Activated CD4-positive, alpha-beta memory T cell treated with anti-CD3 and anti-CD28 coated beads, Interleukin-2, amount 10 ng/mL, durations not matched to agents 7 days and 5 days (primary cell): ENCODE results near the gene ARNT2. TPM values are rescaled to one million over a fixed set of nuclear protein-coding genes. Genes with fewer than 3 reads are reported as not detected.

ENCODE experiments used
- CTCF ChIA-PET: fragments of 350-600 bp; sonication (Branson Sonifier 250); formaldehyde crosslinking; loops from one replicate; lab custom pipeline; 2021; ENCODE audit warnings: antibody characterized with exemption, inconsistent platforms; lab: Charles Lee
- POLR2A ChIA-PET: fragments of 350-600 bp; sonication (Branson Sonifier 250); formaldehyde crosslinking; loops from one replicate; lab custom pipeline; 2021; ENCODE audit warnings: antibody characterized with exemption; lab: Charles Lee
- DNase-seq: peaks from one replicate; pipeline ENCODE4 v3.0.0-alpha.2; 2020
- H3K27ac Mint-ChIP-seq: one replicate; pipeline ENCODE4 v1.8.0; 2021; ENCODE audit warnings: mild to moderate bottlenecking, mixed read lengths
- H3K27me3 Mint-ChIP-seq: one replicate; pipeline ENCODE4 v1.8.0; 2021; ENCODE audit warnings: mixed read lengths
- H3K36me3 Mint-ChIP-seq: one replicate; pipeline ENCODE4 v1.8.0; 2021; ENCODE audit warnings: low read depth, mixed read lengths
- H3K4me1 Mint-ChIP-seq: one replicate; pipeline ENCODE4 v1.8.0; 2021; ENCODE audit warnings: mixed read lengths
- H3K4me3 Mint-ChIP-seq: one replicate; pipeline ENCODE4 v1.8.0; 2021; ENCODE audit warnings: mild to moderate bottlenecking, mixed read lengths
- H3K9me3 Mint-ChIP-seq: one replicate; pipeline ENCODE4 v1.8.0; 2021; ENCODE audit warnings: mixed read lengths
- total RNA-seq, 2 experiments: library from RNA; stranded (reverse); gene quantifications; one replicate each; pipeline ENCODE4 v1.2.3, GENCODE V29; 2021

ARNT2 gene
- total RNA-seq, 2 experiments from 2014 or later: not detected

GRCh38 chr15:80455668-80456442 is 51.7 kb downstream of the ARNT2 start:
- Mint-ChIP-seq H3K4me3 (no peak overlapping the region), H3K9me3 (no peaks in the 10 kb centered on the region), H3K27me3 (peaks cover 12% of the 10 kb centered on the region), H3K27ac (no peak overlapping the region), H3K4me1 (peaks cover 4% of the 10 kb centered on the region), H3K36me3 (no peaks in the 10 kb centered on the region)
- ChIA-PET CTCF (interaction anchor here (0.9 to 5.5 kb wide), 12 partner anchors 12 to 810 kb away, joined by 3 to 55 read pairs (median 4); partner anchors contain the start of gene CEMIP), POLR2A (interaction anchor here (0.7 kb wide), 1 partner anchor 129 kb away, joined by 3 read pairs; no protein-coding TSS in a partner anchor)
- DNase-seq: peak; percentile 61

- peaks cover 9% of the 10 kb centered on the region for H3K27me3 Mint-ChIP-seq
- H3K27ac Mint-ChIP-seq: no peak overlapping the region
- H3K4me3 Mint-ChIP-seq: no peak overlapping the region
- H3K9me3 Mint-ChIP-seq: no peaks in the 10 kb centered on the region
- DNase-seq: no peak
- ChIA-PET POLR2A (no interaction called here), CTCF (interaction anchor here (0.6 to 5.5 kb wide), 8 partner anchors 11 to 1688 kb away, joined by 3 to 55 read pairs (median 7); partner anchors contain the start of gene CEMIP)
- H3K36me3 Mint-ChIP-seq: no peaks in the 10 kb centered on the region
- peaks cover 4% of the 10 kb centered on the region for H3K4me1 Mint-ChIP-seq
Observed at GRCh38 chr15:80456517-80457492, 52.6 kb downstream of the ARNT2 start.

- DNase-seq: no peak
- peaks cover 9% of the 10 kb centered on the region for H3K27me3 Mint-ChIP-seq
Observed at GRCh38 chr15:80457896-80458295, 53.7 kb downstream of the ARNT2 start.

GRCh38 chr15:80458580-80458979 is 54.4 kb downstream of the ARNT2 start:
- DNase-seq: no peak
- Mint-ChIP-seq H3K4me1 (peaks cover 4% of the 10 kb centered on the region), H3K27ac (no peak overlapping the region), H3K36me3 (no peaks in the 10 kb centered on the region), H3K4me3 (no peak overlapping the region), H3K9me3 (no peaks in the 10 kb centered on the region), H3K27me3 (peaks cover 9% of the 10 kb centered on the region)
- POLR2A ChIA-PET: no interaction called here
- CTCF ChIA-PET: interaction anchor here (1.8 kb wide), 1 partner anchor 318 kb away, joined by 5 read pairs; no protein-coding TSS in a partner anchor

More at GRCh38 chr15:80457896-80458295, 53.7 kb downstream of the ARNT2 start:
- ChIA-PET CTCF (interaction anchor here (3.6 to 5.5 kb wide), 2 partner anchors 319 to 808 kb away, joined by 15 to 55 read pairs; no protein-coding TSS in a partner anchor), POLR2A (no interaction called here)
- H3K9me3 Mint-ChIP-seq: no peaks in the 10 kb centered on the region
- H3K27ac Mint-ChIP-seq: no peak overlapping the region
- H3K4me3 Mint-ChIP-seq: no peak overlapping the region
- peaks cover 4% of the 10 kb centered on the region for H3K4me1 Mint-ChIP-seq
- H3K36me3 Mint-ChIP-seq: no peaks in the 10 kb centered on the region

- Mint-ChIP-seq H3K36me3 (no peaks in the 10 kb centered on the region), H3K4me1 (peaks cover 4% of the 10 kb centered on the region), H3K4me3 (no peak overlapping the region), H3K9me3 (no peaks in the 10 kb centered on the region), H3K27ac (no peak overlapping the region), H3K27me3 (peaks cover 7% of the 10 kb centered on the region)
- ChIA-PET POLR2A (no interaction called here), CTCF (interaction anchor here (1.8 kb wide), 1 partner anchor 317 kb away, joined by 5 read pairs; no protein-coding TSS in a partner anchor)
- no peak for DNase-seq
Observed at GRCh38 chr15:80459380-80459779, 55.2 kb downstream of the ARNT2 start.

GRCh38 chr15:80459818-80460217 is 55.6 kb downstream of the ARNT2 start:
- Mint-ChIP-seq H3K9me3 (no peaks in the 10 kb centered on the region), H3K4me3 (no peak overlapping the region), H3K4me1 (peaks cover 4% of the 10 kb centered on the region), H3K27me3 (peaks cover 7% of the 10 kb centered on the region), H3K27ac (no peak overlapping the region), H3K36me3 (no peaks in the 10 kb centered on the region)
- ChIA-PET CTCF (interaction anchor here (1.8 kb wide), 1 partner anchor 317 kb away, joined by 5 read pairs; no protein-coding TSS in a partner anchor), POLR2A (no interaction called here)
- DNase-seq: no peak

- H3K4me1 Mint-ChIP-seq: no peaks in the 10 kb centered on the region
- H3K9me3 Mint-ChIP-seq: no peaks in the 10 kb centered on the region
- POLR2A ChIA-PET: no interaction called here
- no peak overlapping the region for H3K27ac Mint-ChIP-seq
- no peaks in the 10 kb centered on the region for H3K36me3 Mint-ChIP-seq
- DNase-seq: no peak
- no peak overlapping the region for H3K4me3 Mint-ChIP-seq
- H3K27me3 Mint-ChIP-seq: peaks cover 2% of the 10 kb centered on the region
- CTCF ChIA-PET: no interaction called here
Observed at GRCh38 chr15:80461356-80462095, 57.3 kb downstream of the ARNT2 start.

GRCh38 chr15:80462111-80462510 is 57.9 kb downstream of the ARNT2 start:
- CTCF ChIA-PET: no interaction called here
- H3K27me3 Mint-ChIP-seq: peaks cover under 1% of the 10 kb centered on the region
- POLR2A ChIA-PET: no interaction called here
- no peaks in the 10 kb centered on the region for H3K36me3 Mint-ChIP-seq
- H3K27ac Mint-ChIP-seq: no peak overlapping the region
- H3K9me3 Mint-ChIP-seq: no peaks in the 10 kb centered on the region
- H3K4me1 Mint-ChIP-seq: no peaks in the 10 kb centered on the region
- no peak for DNase-seq
- H3K4me3 Mint-ChIP-seq: no peak overlapping the region

- Mint-ChIP-seq H3K27me3 (no peaks in the 10 kb centered on the region), H3K36me3 (no peaks in the 10 kb centered on the region), H3K27ac (no peak overlapping the region), H3K9me3 (no peaks in the 10 kb centered on the region), H3K4me1 (no peaks in the 10 kb centered on the region), H3K4me3 (no peak overlapping the region)
- ChIA-PET POLR2A (no interaction called here), CTCF (no interaction called here)
- no peak for DNase-seq
Observed at GRCh38 chr15:80462836-80463512, 58.8 kb downstream of the ARNT2 start.

- H3K9me3 Mint-ChIP-seq: no peaks in the 10 kb centered on the region
- ChIA-PET CTCF (no interaction called here), POLR2A (no interaction called here)
- H3K27ac Mint-ChIP-seq: no peak overlapping the region
- DNase-seq: no peak
- H3K36me3 Mint-ChIP-seq: no peaks in the 10 kb centered on the region
- H3K27me3 Mint-ChIP-seq: no peaks in the 10 kb centered on the region
- no peaks in the 10 kb centered on the region for H3K4me1 Mint-ChIP-seq
- no peak overlapping the region for H3K4me3 Mint-ChIP-seq
Observed at GRCh38 chr15:80464951-80465625, 60.9 kb downstream of the ARNT2 start.

- Mint-ChIP-seq H3K27ac (no peak overlapping the region), H3K36me3 (no peaks in the 10 kb centered on the region), H3K4me1 (no peaks in the 10 kb centered on the region), H3K27me3 (peaks cover 2% of the 10 kb centered on the region), H3K9me3 (no peaks in the 10 kb centered on the region), H3K4me3 (no peak overlapping the region)
- CTCF ChIA-PET: no interaction called here
- DNase-seq: no peak
- POLR2A ChIA-PET: no interaction called here
Observed at GRCh38 chr15:80465626-80466005, 61.4 kb downstream of the ARNT2 start.
